Endodermal cell (in vitro differentiated cells): ENCODE measurements around the gene EPAS1. TPM values are rescaled to one million over a fixed set of nuclear protein-coding genes. Genes with fewer than 3 reads are reported as not detected.

Source experiments
- DNase-seq: peaks from one replicate; pipeline ENCODE4 v3.0.0-alpha.2; 2017
- H3K27ac ChIP-seq: 2 replicates; pipeline ENCODE4 v1.5.1; 2013; ENCODE audit warnings: mild to moderate bottlenecking, low read depth, low read length, moderate library complexity
- H3K27me3 ChIP-seq: 2 replicates; pipeline ENCODE4 v1.6.1; 2013; ENCODE audit warnings: mild to moderate bottlenecking, low read length, moderate library complexity; ENCODE audit not compliant: insufficient read depth, control insufficient read depth, poor library complexity, severe bottlenecking
- H3K36me3 ChIP-seq: 2 replicates; pipeline ENCODE4 v1.7.0; 2013; ENCODE audit warnings: mild to moderate bottlenecking, low read length, moderate library complexity; ENCODE audit not compliant: control insufficient read depth, insufficient read depth
- H3K4me1 ChIP-seq: one replicate; pipeline ENCODE4 v1.7.0; 2013; ENCODE audit warnings: low read length; ENCODE audit not compliant: control insufficient read depth, insufficient read depth
- H3K4me3 ChIP-seq: 2 replicates; pipeline ENCODE4 v1.5.1; 2013; ENCODE audit warnings: mild to moderate bottlenecking, low read length, moderate library complexity
- H3K9ac ChIP-seq: 2 replicates; pipeline ENCODE4 v1.6.1; 2013; ENCODE audit warnings: mild to moderate bottlenecking, low read length, moderate library complexity; ENCODE audit not compliant: poor library complexity, severe bottlenecking; ENCODE audit errors: extremely low read depth
- H3K9me3 ChIP-seq: 2 replicates; pipeline ENCODE4 v1.6.1; 2013; ENCODE audit warnings: mild to moderate bottlenecking, low read length, moderate library complexity; ENCODE audit not compliant: control insufficient read depth
- H3K27ac Mint-ChIP-seq: 2 replicates; pipeline ENCODE4 v1.8.0; 2020; ENCODE audit warnings: mixed read lengths
- H3K27me3 Mint-ChIP-seq: 2 replicates; pipeline ENCODE4 v1.8.0; 2021; ENCODE audit warnings: mild to moderate bottlenecking, mixed read lengths; ENCODE audit not compliant: insufficient read depth
- H3K36me3 Mint-ChIP-seq: 2 replicates; pipeline ENCODE4 v1.8.0; 2020; ENCODE audit warnings: low read depth, mixed read lengths
- H3K4me1 Mint-ChIP-seq: 2 replicates; pipeline ENCODE4 v1.8.0; 2020; ENCODE audit warnings: mixed read lengths
- H3K4me3 Mint-ChIP-seq: 2 replicates; pipeline ENCODE4 v1.8.0; 2020; ENCODE audit warnings: mild to moderate bottlenecking, moderate library complexity, mixed read lengths
- H3K9me3 Mint-ChIP-seq: 2 replicates; pipeline ENCODE4 v1.8.0; 2020; ENCODE audit warnings: mild to moderate bottlenecking, mixed read lengths
- WGBS, 2 experiments: methylation state at CpG; one replicate each; pipeline versions ENCODE4 v1.1.5 to v1.1.7; 2013; ENCODE audit warnings: missing lambda C conversion rate in 2 of 2, mixed read lengths in 1 of 2; ENCODE audit not compliant: insufficient coverage in 1 of 2, insufficient read length in 1 of 2; 5-methylcytosine and 5-hydroxymethylcytosine counted together
- total RNA-seq, 2 donors: library from RNA; stranded (reverse); fragmentation: NEBNext Ultra II Directional in 1 of 2; extraction: Animal tissue kit (Norgen Biotek cat#: 25700) in 1 of 2; gene quantifications; 2 replicates in 1 of 2; 3 replicates in 1 of 2; pipeline ENCODE4 v1.2.1, GENCODE V29; 2021
- TF ChIP-seq, protein P1 (sequence below): fragments of 200-600 bp; sonication (generic); conservative IDR thresholded peaks from 2 replicates; pipeline ENCODE4 v1.5.0; 2021; ENCODE audit warnings: antibody characterized with exemption, mild to moderate bottlenecking

Gene EPAS1
- total RNA-seq, 2 donors from 2014 or later, result 1.2 to 1.9 TPM

DNA sequence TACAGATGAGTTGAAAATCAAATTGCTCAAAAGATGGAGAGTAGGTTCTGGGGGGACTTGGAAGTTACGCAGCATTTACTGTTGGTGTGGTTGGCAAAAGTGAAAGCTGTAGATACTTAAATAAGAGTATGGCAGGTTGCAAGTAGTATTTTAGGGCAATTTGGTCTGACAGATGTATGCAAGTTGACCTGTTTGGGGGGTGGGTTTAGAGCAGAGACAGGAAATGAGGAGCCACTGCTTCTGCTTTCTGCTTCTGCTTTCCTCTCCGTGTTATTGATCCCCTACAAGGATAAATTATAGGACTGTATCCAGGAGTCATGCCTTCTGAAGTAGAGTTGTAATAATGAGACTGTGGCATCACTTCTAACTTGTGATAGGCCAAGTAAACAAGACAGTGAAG, 71.2 kb downstream of the EPAS1 start:
- Histone ChIP-seq H3K4me3 (no peak overlapping the region), H3K36me3 (no peaks in the 10 kb centered on the region), H3K27me3 (no peaks in the 10 kb centered on the region), H3K9me3 (no peaks in the 10 kb centered on the region), H3K27ac (no peak overlapping the region), H3K4me1 (peaks cover 7% of the 10 kb centered on the region), H3K9ac (no peak overlapping the region)
- no peak for DNase-seq
- 85 to 100% methylated on average over 2 of the region's 2 CpGs for WGBS, 2 experiments
- H3K4me1 Mint-ChIP-seq, result peaks cover 22% of the 10 kb centered on the region
- no peak overlapping the region for H3K4me3 Mint-ChIP-seq
- H3K27me3 Mint-ChIP-seq, result no peaks in the 10 kb centered on the region
- TF ChIP-seq, protein P1, sequence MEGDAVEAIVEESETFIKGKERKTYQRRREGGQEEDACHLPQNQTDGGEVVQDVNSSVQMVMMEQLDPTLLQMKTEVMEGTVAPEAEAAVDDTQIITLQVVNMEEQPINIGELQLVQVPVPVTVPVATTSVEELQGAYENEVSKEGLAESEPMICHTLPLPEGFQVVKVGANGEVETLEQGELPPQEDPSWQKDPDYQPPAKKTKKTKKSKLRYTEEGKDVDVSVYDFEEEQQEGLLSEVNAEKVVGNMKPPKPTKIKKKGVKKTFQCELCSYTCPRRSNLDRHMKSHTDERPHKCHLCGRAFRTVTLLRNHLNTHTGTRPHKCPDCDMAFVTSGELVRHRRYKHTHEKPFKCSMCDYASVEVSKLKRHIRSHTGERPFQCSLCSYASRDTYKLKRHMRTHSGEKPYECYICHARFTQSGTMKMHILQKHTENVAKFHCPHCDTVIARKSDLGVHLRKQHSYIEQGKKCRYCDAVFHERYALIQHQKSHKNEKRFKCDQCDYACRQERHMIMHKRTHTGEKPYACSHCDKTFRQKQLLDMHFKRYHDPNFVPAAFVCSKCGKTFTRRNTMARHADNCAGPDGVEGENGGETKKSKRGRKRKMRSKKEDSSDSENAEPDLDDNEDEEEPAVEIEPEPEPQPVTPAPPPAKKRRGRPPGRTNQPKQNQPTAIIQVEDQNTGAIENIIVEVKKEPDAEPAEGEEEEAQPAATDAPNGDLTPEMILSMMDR, result no peak
- H3K27ac Mint-ChIP-seq, result no peak overlapping the region
- peaks cover 10% of the 10 kb centered on the region for H3K9me3 Mint-ChIP-seq
- H3K36me3 Mint-ChIP-seq, result no peaks in the 10 kb centered on the region

DNA sequence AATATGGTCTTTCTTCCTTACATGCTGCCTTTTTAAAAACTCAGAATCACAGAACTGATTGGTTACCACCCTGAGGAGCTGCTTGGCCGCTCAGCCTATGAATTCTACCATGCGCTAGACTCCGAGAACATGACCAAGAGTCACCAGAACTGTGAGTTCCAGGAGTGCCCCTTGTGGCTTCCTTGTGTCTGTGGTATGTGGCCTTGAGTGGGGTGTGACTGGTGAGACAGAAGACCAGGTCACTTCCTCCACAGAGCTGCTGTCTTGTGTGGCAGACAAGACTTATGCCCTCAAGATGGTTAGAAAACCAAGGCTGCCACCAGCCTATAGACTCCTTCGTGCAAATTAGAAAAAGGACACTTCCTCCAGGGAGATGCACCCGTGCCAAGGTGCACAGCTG, 72.6 kb downstream of the EPAS1 start:
- Histone ChIP-seq H3K4me3 (no peak overlapping the region), H3K4me1 (peaks cover 7% of the 10 kb centered on the region), H3K9me3 (no peaks in the 10 kb centered on the region), H3K27ac (no peak overlapping the region), H3K27me3 (no peaks in the 10 kb centered on the region), H3K36me3 (no peaks in the 10 kb centered on the region), H3K9ac (no peak overlapping the region)
- Mint-ChIP-seq H3K36me3 (no peaks in the 10 kb centered on the region), H3K9me3 (peaks cover 10% of the 10 kb centered on the region), H3K4me3 (no peak overlapping the region), H3K27ac (no peak overlapping the region), H3K27me3 (no peaks in the 10 kb centered on the region), H3K4me1 (peaks cover 17% of the 10 kb centered on the region)
- WGBS, 2 experiments, result 96 to 100% methylated on average over 1 to 5 of the region's 5 CpGs
- no peak for DNase-seq
- TF ChIP-seq, protein P1, result no peak

DNA sequence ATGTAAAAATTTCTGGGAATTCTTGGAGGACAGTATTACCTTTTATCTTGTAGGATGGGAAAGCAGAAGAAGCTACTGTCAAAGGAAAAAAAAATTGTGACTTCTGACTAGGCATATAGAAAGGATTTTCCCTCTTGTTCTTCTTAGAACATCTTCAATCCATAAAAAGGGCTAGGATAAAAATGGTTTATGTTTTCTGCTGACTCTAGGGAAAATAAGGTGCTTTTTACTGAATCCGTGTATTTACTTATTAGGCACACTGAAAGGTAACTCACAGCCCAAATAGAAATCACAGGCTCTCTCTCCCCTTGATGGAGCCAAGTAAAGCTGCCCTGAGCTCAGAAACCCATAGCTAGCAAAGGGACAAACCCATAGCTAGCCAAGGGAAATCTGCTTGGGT, 74.6 kb downstream of the EPAS1 start:
- H3K27me3 ChIP-seq, result no peaks in the 10 kb centered on the region
- peaks cover 21% of the 10 kb centered on the region for H3K4me1 Mint-ChIP-seq

More for the DNA sequence above, 74.6 kb downstream of the EPAS1 start:
- H3K9me3 ChIP-seq, result no peaks in the 10 kb centered on the region
- TF ChIP-seq, protein P1, result no peak
- Mint-ChIP-seq H3K27me3 (no peaks in the 10 kb centered on the region), H3K9me3 (peaks cover 10% of the 10 kb centered on the region), H3K36me3 (no peaks in the 10 kb centered on the region), H3K27ac (no peak overlapping the region), H3K4me3 (no peak overlapping the region)
- DNase-seq, result no peak
- H3K9ac ChIP-seq, result no peak overlapping the region
- peaks cover 7% of the 10 kb centered on the region for H3K4me1 ChIP-seq
- no peaks in the 10 kb centered on the region for H3K36me3 ChIP-seq
- 87% methylated on average over 1 of the region's 1 CpG; no CpG with 5 or more reads in 1 of the 2 experiments for WGBS, 2 experiments
- no peak overlapping the region for H3K27ac ChIP-seq
- no peak overlapping the region for H3K4me3 ChIP-seq
